Kidney epithelial cell (primary cell): Measurements from ENCODE around the gene PIP5KL1. TPM values are rescaled to one million over a fixed set of nuclear protein-coding genes. Genes with fewer than 3 reads are reported as not detected.

ENCODE experiments used
- DNase-seq: peaks from one replicate; pipeline ENCODE4 v3.0.0-alpha.2; 2010; ENCODE audit warnings: low read depth
- H3K27me3 ChIP-seq: 2 replicates; pipeline ENCODE4 v1.6.0; 2011; ENCODE audit warnings: low read length; ENCODE audit not compliant: control insufficient read depth, insufficient read depth
- H3K36me3 ChIP-seq: 2 replicates; pipeline ENCODE4 v1.5.1; 2011; ENCODE audit warnings: low read length; ENCODE audit not compliant: control insufficient read depth, insufficient read depth
- H3K4me3 ChIP-seq: 2 replicates; pipeline ENCODE4 v1.5.1; 2011; ENCODE audit warnings: low read depth, mild to moderate bottlenecking, control low read depth, low read length
- total RNA-seq: library from RNA; depleted of rRNA; stranded (reverse); fragments of >200 nt; gene quantifications from 2 replicates; pipeline ENCODE4 v1.2.3, GENCODE V29; 2015
- TF ChIP-seq, protein P1 (sequence below): IDR thresholded peaks from 2 replicates; pipeline ENCODE4 v1.5.1; 2011; ENCODE audit warnings: mild to moderate bottlenecking, moderate library complexity, low read length, control low read depth, inconsistent platforms; ENCODE audit not compliant: insufficient read depth, poor library complexity, severe bottlenecking

Gene PIP5KL1
- total RNA-seq, 1 donor from 2014 or later: 3.6 TPM

- Histone ChIP-seq H3K4me3 (no peak overlapping the region), H3K36me3 (no peaks in the 10 kb centered on the region), H3K27me3 (no peaks in the 10 kb centered on the region)
- TF ChIP-seq, protein P1, sequence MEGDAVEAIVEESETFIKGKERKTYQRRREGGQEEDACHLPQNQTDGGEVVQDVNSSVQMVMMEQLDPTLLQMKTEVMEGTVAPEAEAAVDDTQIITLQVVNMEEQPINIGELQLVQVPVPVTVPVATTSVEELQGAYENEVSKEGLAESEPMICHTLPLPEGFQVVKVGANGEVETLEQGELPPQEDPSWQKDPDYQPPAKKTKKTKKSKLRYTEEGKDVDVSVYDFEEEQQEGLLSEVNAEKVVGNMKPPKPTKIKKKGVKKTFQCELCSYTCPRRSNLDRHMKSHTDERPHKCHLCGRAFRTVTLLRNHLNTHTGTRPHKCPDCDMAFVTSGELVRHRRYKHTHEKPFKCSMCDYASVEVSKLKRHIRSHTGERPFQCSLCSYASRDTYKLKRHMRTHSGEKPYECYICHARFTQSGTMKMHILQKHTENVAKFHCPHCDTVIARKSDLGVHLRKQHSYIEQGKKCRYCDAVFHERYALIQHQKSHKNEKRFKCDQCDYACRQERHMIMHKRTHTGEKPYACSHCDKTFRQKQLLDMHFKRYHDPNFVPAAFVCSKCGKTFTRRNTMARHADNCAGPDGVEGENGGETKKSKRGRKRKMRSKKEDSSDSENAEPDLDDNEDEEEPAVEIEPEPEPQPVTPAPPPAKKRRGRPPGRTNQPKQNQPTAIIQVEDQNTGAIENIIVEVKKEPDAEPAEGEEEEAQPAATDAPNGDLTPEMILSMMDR: no peak
- DNase-seq: no peak
These were observed 56.0 kb downstream of the PIP5KL1 start for GRCh38 chr9:127874301-127875221.

- Histone ChIP-seq H3K4me3 (no peak overlapping the region), H3K36me3 (no peaks in the 10 kb centered on the region), H3K27me3 (no peaks in the 10 kb centered on the region)
- TF ChIP-seq, protein P1: no peak
- no peak for DNase-seq
These were observed 56.7 kb downstream of the PIP5KL1 start for GRCh38 chr9:127873886-127874285.

DNA sequence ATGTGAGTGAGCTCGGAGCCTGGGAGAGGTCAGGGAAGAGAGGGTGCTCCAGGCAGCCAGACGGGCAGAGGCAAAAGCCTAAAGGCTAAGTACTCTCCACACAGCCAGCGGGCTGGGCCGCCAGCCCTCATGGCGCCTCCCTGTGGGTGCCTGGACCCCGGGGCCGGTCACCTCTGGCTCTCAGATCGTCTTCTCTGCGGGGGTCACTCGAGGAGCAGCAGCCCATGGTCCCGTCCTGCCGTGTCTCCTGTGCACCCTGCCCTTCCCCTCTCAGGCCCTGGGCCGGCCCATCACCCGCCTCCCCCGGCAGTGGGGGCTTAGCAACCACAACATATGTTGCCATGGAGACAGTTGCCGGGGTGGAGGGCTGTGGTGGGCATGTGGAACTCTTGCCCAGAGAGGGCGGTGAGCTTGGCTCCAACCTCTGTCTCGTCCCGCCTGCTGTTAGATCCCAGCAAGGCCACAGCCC, 57.3 kb downstream of the PIP5KL1 start:
- DNase-seq: no peak
- Histone ChIP-seq H3K4me3 (no peak overlapping the region), H3K27me3 (no peaks in the 10 kb centered on the region), H3K36me3 (peaks cover under 1% of the 10 kb centered on the region)
- TF ChIP-seq, protein P1: no peak

DNA sequence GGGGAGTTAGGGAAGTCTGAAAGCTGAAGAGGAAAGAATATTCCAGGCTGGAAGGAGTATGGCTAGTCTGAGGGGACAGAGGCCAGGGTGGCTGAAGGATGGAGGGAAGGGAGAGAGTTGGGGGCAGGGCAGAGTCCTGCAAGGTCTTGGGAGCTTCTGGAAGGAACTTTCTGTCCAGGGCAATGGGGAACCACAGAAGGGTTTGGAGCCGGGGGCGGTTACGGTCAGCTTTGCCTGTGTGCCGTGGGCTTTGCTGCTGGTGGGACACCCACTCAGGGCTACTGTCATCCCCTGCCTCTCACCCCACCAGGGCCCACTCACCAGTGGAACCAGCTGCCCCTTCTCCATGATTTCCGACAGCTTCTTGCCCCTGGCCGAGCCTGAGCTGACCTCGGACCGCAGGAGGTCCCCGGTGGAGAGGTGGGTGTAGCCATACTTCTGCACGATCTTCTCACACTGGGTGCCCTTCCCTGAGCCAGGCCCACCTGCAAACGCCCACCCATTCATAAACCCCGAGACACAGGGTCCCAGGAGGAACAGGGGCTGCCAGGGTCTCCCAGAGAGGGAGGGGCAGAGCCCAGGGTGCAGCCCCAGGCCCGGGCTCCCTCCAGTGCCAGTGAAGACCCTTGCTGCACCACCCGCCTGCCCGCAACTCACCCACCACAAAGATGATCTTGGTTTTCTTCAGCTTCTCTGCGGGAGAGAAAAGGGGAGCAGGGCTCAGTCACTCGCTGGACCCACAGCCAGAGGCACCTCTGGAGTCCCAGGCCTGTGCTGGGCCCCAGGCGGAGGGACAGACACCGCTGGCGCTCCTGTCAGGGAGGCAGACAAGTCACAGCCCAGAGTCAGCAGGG, 58.0 kb downstream of the PIP5KL1 start:
- TF ChIP-seq, protein P1: no peak
- Histone ChIP-seq H3K27me3 (no peaks in the 10 kb centered on the region), H3K36me3 (peaks cover 2% of the 10 kb centered on the region), H3K4me3 (no peak overlapping the region)
- no peak for DNase-seq

- Histone ChIP-seq H3K27me3 (no peaks in the 10 kb centered on the region), H3K4me3 (no peak overlapping the region), H3K36me3 (peaks cover 2% of the 10 kb centered on the region)
- DNase-seq: no peak
- TF ChIP-seq, protein P1: no peak
These were observed 59.0 kb downstream of the PIP5KL1 start for GRCh38 chr9:127871531-127871930.
